Naive thymus-derived CD4-positive, alpha-beta T cell (primary cell): ENCODE data around the gene BMP15. TPM values are rescaled to one million over a fixed set of nuclear protein-coding genes. Genes with fewer than 3 reads are reported as not detected.

ENCODE experiments used
- ATAC-seq: fragments of 150-1000 bp; cut with Tn5 transposase; 2 replicates; pipeline ENCODE4 v1.10.0; 2021; ENCODE audit warnings: mild to moderate bottlenecking, moderate library complexity
- CTCF ChIA-PET: fragments of 350-600 bp; sonication (Branson Sonifier 250); formaldehyde crosslinking; loops from one replicate; lab custom pipeline; 2021; ENCODE audit warnings: antibody characterized with exemption; lab: Charles Lee
- POLR2A ChIA-PET: fragments of 350-600 bp; sonication (Branson Sonifier 250); formaldehyde crosslinking; loops from one replicate; lab custom pipeline; 2021; ENCODE audit warnings: antibody characterized with exemption, inconsistent platforms; lab: Charles Lee
- DNase-seq, 9 donors: peaks; one replicate each; pipeline versions ENCODE4 v3.0.0 to v3.0.0-alpha.2; 2020 to 2022; ENCODE audit warnings: mixed read lengths in 1 of 9
- H3K27ac ChIP-seq: one replicate; pipeline ENCODE4 v1.7.0; 2013; ENCODE audit warnings: mild to moderate bottlenecking, low read depth, low read length, moderate library complexity
- H3K27me3 ChIP-seq, 2 donors: one replicate each; pipeline ENCODE4 v1.7.0; 2013; ENCODE audit warnings: low read length in 2 of 2, mild to moderate bottlenecking in 2 of 2, moderate library complexity in 2 of 2; ENCODE audit not compliant: control insufficient read depth in 2 of 2, insufficient read depth in 2 of 2
- H3K36me3 ChIP-seq, 3 experiments: 1 replicate in 2 of 3; 2 replicates in 1 of 3; pipeline ENCODE4 v1.7.0; 2013; ENCODE audit warnings: low read length in 3 of 3, mild to moderate bottlenecking in 3 of 3, moderate library complexity in 1 of 3; ENCODE audit not compliant: insufficient read depth in 3 of 3, control insufficient read depth in 2 of 3
- H3K4me1 ChIP-seq, 2 donors: one replicate each; pipeline ENCODE4 v1.7.0; 2013; ENCODE audit warnings: low read length in 2 of 2, mild to moderate bottlenecking in 2 of 2, moderate library complexity in 1 of 2; ENCODE audit not compliant: control insufficient read depth in 2 of 2, insufficient read depth in 2 of 2
- H3K4me3 ChIP-seq: 2 replicates; pipeline ENCODE4 v1.7.0; 2013; ENCODE audit warnings: mild to moderate bottlenecking, low read length
- H3K9me3 ChIP-seq, 3 experiments: 1 replicate in 2 of 3; 2 replicates in 1 of 3; pipeline ENCODE4 v1.7.0; 2013; ENCODE audit warnings: low read length in 3 of 3; ENCODE audit not compliant: control insufficient read depth in 2 of 3
- H3K27ac Mint-ChIP-seq, 9 donors: one replicate each; pipeline ENCODE4 v1.8.0; 2020 to 2022; ENCODE audit warnings: mixed read lengths in 9 of 9, mild to moderate bottlenecking in 8 of 9, moderate library complexity in 5 of 9, inconsistent platforms in 2 of 9
- H3K27me3 Mint-ChIP-seq, 5 donors: one replicate each; pipeline ENCODE4 v1.8.0; 2021 to 2022; ENCODE audit warnings: mixed read lengths in 5 of 5, mild to moderate bottlenecking in 1 of 5
- H3K36me3 Mint-ChIP-seq, 5 donors: one replicate each; pipeline ENCODE4 v1.8.0; 2020 to 2022; ENCODE audit warnings: mixed read lengths in 5 of 5, mild to moderate bottlenecking in 3 of 5, inconsistent platforms in 1 of 5
- H3K4me1 Mint-ChIP-seq, 7 donors: one replicate each; pipeline ENCODE4 v1.8.0; 2020 to 2022; ENCODE audit warnings: mixed read lengths in 7 of 7, mild to moderate bottlenecking in 3 of 7, inconsistent platforms in 1 of 7
- H3K4me3 Mint-ChIP-seq, 10 donors: one replicate each; pipeline ENCODE4 v1.8.0; 2020 to 2022; ENCODE audit warnings: mild to moderate bottlenecking in 10 of 10, mixed read lengths in 10 of 10, moderate library complexity in 6 of 10, inconsistent platforms in 2 of 10
- H3K9me3 Mint-ChIP-seq, 11 donors: one replicate each; pipeline ENCODE4 v1.8.0; 2020 to 2022; ENCODE audit warnings: mixed read lengths in 11 of 11, mild to moderate bottlenecking in 4 of 11, inconsistent platforms in 1 of 11, moderate library complexity in 1 of 11
- intact Hi-C, 2 donors: fragments of 100-400 bp; cut with micrococcal nuclease; formaldehyde crosslinking; loops; one replicate each; pipeline ENCODE4 v1.15.1; 2023
- polyA plus RNA-seq, 2 donors: library from polyadenylated mRNA; unstranded; fragments of 300-500 nt; fragmentation: Illumina TruSeq; gene quantifications; one replicate each; pipeline ENCODE4 v1.2.3, GENCODE V29; 2021
- total RNA-seq, 6 experiments: library from RNA in 5 of 6; stranded (reverse) in 5 of 6; gene quantifications; 1 replicate in 5 of 6; 2 replicates in 1 of 6; pipeline ENCODE4 v1.2.3 and lab custom pipeline; 2021 to 2026

Gene BMP15
- total and polyA plus RNA-seq, 7 experiments from 2014 or later, result not detected

GRCh38 chrX:50920132-50920531 is 9.6 kb downstream of the BMP15 start:
- Mint-ChIP-seq H3K27ac (no peak overlapping the region), H3K9me3 (peaks cover 0 to 4% (median 0%) of the 10 kb centered on the region in 11 donors), H3K4me1 (no peaks in the 10 kb centered on the region), H3K27me3 (no peaks in the 10 kb centered on the region), H3K36me3 (no peaks in the 10 kb centered on the region), H3K4me3 (no peak overlapping the region)
- DNase-seq, result no peak
- Histone ChIP-seq H3K4me1 (no peaks in the 10 kb centered on the region), H3K9me3 (no peaks in the 10 kb centered on the region), H3K4me3 (no peak overlapping the region), H3K27ac (no peak overlapping the region), H3K27me3 (no peaks in the 10 kb centered on the region), H3K36me3 (no peaks in the 10 kb centered on the region)
- intact Hi-C loops, result no loop called here
- no peak for ATAC-seq
- ChIA-PET CTCF (no interaction called here), POLR2A (no interaction called here)

DNA sequence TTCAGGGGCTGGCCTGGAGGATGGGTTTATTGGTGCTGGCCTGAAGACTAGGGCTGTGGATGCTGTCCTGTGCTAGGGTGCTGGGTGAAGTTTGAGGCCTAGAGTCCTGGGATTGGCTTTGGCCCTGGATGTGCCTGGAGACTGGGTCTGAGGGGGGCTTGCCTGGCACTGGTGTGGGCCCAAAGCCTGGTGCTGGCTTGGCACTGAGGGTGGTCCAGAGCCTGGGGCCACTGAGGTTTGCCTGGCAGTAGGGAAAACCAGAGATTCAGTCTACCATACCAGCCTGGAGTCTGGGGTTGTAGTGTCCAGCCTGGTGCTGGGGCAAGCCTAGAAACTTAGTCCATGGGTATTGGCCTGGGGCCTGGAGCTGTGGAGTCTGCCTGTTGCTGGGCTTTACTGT is 16.6 kb downstream of the BMP15 start:
- no peaks in the 10 kb centered on the region for H3K27me3 ChIP-seq
- no peak overlapping the region for H3K27ac Mint-ChIP-seq
- H3K9me3 ChIP-seq, result no peaks in the 10 kb centered on the region
- ChIA-PET CTCF (no interaction called here), POLR2A (no interaction called here)
- ATAC-seq (no peak), DNase-seq (no peak)
- peaks cover 0 to 4% (median 0%) of the 10 kb centered on the region in 11 donors for H3K9me3 Mint-ChIP-seq
- no peak overlapping the region for H3K4me3 ChIP-seq
- H3K27ac ChIP-seq, result no peak overlapping the region
- H3K36me3 ChIP-seq, result no peaks in the 10 kb centered on the region
- H3K4me1 ChIP-seq, result no peaks in the 10 kb centered on the region
- no peak overlapping the region for H3K4me3 Mint-ChIP-seq
- H3K4me1 Mint-ChIP-seq, result no peaks in the 10 kb centered on the region
- intact Hi-C loops, result no loop called here
- no peaks in the 10 kb centered on the region for H3K36me3 Mint-ChIP-seq
- peaks cover 0 to 3% (median 0%) of the 10 kb centered on the region in 5 donors for H3K27me3 Mint-ChIP-seq

DNA sequence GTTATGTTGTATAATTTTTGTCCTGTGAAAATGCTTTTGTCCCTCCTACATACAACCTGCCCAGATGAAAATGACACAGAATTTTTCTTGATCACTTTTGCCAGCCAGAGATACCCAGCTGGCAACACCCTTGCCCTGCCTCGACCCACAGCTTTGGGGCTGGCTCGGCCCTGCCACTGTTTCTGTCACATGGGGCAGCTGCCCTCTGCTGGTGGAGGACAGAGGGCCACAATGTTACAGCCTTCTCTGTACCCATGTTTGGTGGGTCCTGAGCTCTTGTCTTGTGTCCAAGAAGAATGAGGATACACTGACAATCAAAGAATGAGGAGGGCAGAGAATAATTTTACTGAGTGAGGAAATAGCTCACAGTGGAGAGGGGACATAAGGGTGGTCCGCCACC is 31.1 kb downstream of the BMP15 start:
- H3K4me1 Mint-ChIP-seq, result no peaks in the 10 kb centered on the region
- CTCF ChIA-PET, result no interaction called here
- POLR2A ChIA-PET, result no interaction called here
- Histone ChIP-seq H3K4me1 (no peaks in the 10 kb centered on the region), H3K27me3 (no peaks in the 10 kb centered on the region), H3K9me3 (no peaks in the 10 kb centered on the region), H3K36me3 (no peaks in the 10 kb centered on the region), H3K27ac (no peak overlapping the region), H3K4me3 (no peak overlapping the region)
- no peak for DNase-seq
- no peaks in the 10 kb centered on the region for H3K36me3 Mint-ChIP-seq
- no peak for ATAC-seq
- H3K27ac Mint-ChIP-seq, result no peak overlapping the region
- intact Hi-C loops, result no loop called here
- H3K4me3 Mint-ChIP-seq, result no peak overlapping the region
- H3K27me3 Mint-ChIP-seq, result peaks cover 0 to 3% (median 0%) of the 10 kb centered on the region in 5 donors
- H3K9me3 Mint-ChIP-seq, result peaks cover 0 to 2% (median 0%) of the 10 kb centered on the region in 11 donors

DNA sequence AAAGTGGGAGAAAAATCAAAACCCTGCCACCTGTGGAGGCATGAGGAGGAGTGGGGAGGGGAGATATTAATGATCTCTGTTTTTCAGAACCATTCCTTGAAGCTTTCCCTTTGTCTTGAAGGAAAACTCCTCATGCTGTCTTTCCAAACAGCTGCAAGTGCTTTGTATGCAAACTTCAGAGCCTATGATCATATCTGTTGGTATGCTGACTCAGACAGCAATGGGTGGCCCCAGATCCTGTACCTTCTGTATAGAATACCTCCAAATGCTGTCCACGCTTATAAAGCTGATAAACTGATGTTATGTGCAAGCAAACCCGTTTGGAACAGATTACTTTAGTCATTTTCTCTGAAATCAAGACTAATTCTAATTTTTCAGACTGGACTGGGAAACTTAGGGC is 31.9 kb downstream of the BMP15 start:
- Mint-ChIP-seq H3K27me3 (peaks cover 0 to 7% (median 0%) of the 10 kb centered on the region in 5 donors), H3K9me3 (peaks cover 0 to 2% (median 0%) of the 10 kb centered on the region in 11 donors), H3K27ac (no peak overlapping the region), H3K36me3 (no peaks in the 10 kb centered on the region), H3K4me1 (no peaks in the 10 kb centered on the region), H3K4me3 (no peak overlapping the region)
- no peaks in the 10 kb centered on the region for H3K9me3 ChIP-seq
- POLR2A ChIA-PET, result no interaction called here
- no peak for DNase-seq
- H3K36me3 ChIP-seq, result no peaks in the 10 kb centered on the region
- H3K4me3 ChIP-seq, result no peak overlapping the region
- no peak for ATAC-seq
- CTCF ChIA-PET, result no interaction called here
- no peaks in the 10 kb centered on the region for H3K4me1 ChIP-seq
- intact Hi-C loops, result no loop called here
- H3K27ac ChIP-seq, result no peak overlapping the region
- no peaks in the 10 kb centered on the region for H3K27me3 ChIP-seq

DNA sequence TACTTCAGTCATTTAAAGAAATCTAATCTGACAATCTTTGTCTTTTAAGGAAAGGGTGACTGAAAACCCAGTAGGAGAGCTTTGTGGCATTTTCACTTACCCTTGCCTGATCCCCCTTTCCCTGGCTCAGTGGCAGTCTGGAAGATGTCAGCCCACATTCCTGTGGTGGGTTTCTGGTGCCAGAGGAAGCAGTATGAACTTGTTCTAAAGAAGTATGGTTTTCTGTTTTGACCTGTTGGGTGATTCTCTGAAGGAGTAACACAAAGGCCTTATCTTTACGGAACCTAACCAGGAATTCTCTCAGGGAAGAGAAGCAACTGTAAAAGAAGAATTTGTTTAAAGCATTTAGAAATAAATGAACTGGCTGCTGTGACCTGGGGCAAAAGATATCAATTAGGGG is 41.9 kb downstream of the BMP15 start:
- no peaks in the 10 kb centered on the region for H3K36me3 ChIP-seq
- DNase-seq (no peak), ATAC-seq (no peak)
- H3K4me1 Mint-ChIP-seq, result no peaks in the 10 kb centered on the region
- no peak overlapping the region for H3K4me3 Mint-ChIP-seq
- no peak overlapping the region for H3K27ac ChIP-seq
- H3K27me3 ChIP-seq, result no peaks in the 10 kb centered on the region
- H3K4me1 ChIP-seq, result no peaks in the 10 kb centered on the region
- ChIA-PET CTCF (interaction anchor here (1.2 kb wide), 1 partner anchor 36 kb away, joined by 3 read pairs; no protein-coding TSS in a partner anchor), POLR2A (no interaction called here)
- H3K27ac Mint-ChIP-seq, result no peak overlapping the region
- no peaks in the 10 kb centered on the region for H3K9me3 ChIP-seq
- no peaks in the 10 kb centered on the region for H3K36me3 Mint-ChIP-seq
- peaks cover 0 to 14% (median 3%) of the 10 kb centered on the region in 11 donors for H3K9me3 Mint-ChIP-seq
- H3K4me3 ChIP-seq, result no peak overlapping the region
- intact Hi-C loops, result no loop called here
- H3K27me3 Mint-ChIP-seq, result peaks cover 0 to 28% (median 10%) of the 10 kb centered on the region in 5 donors

DNA sequence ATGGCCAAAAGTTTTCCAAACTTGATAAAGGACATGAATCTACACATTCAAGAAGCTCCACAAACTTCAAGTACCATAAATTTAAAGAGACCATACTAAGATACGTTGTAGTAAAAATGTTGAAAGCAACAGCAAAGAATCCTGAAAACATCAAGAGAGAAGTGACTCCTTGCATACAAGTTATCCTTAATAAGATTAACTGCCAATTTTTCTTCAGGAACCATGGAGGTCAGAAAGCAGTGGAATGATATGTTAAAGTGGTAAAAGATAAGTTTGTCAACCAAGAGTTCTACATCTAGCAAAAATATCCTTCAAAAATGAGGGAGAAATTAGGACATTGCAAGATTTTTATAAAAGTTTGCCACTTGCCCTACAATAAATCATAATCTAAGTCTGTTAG is 43.3 kb downstream of the BMP15 start:
- ATAC-seq (no peak), DNase-seq (no peak)
- Mint-ChIP-seq H3K27ac (no peak overlapping the region), H3K4me3 (no peak overlapping the region), H3K4me1 (no peaks in the 10 kb centered on the region), H3K27me3 (peaks cover 0 to 25% (median 10%) of the 10 kb centered on the region in 5 donors), H3K9me3 (peaks cover 0 to 14% (median 3%) of the 10 kb centered on the region in 11 donors), H3K36me3 (no peaks in the 10 kb centered on the region)
- POLR2A ChIA-PET, result no interaction called here
- Histone ChIP-seq H3K27ac (no peak overlapping the region), H3K27me3 (no peaks in the 10 kb centered on the region), H3K4me3 (no peak overlapping the region), H3K4me1 (no peaks in the 10 kb centered on the region), H3K9me3 (no peaks in the 10 kb centered on the region), H3K36me3 (no peaks in the 10 kb centered on the region)
- intact Hi-C loops, result no loop called here
- CTCF ChIA-PET, result no interaction called here

- ATAC-seq, result no peak
- H3K27me3 Mint-ChIP-seq, result peaks cover 0 to 4% (median 0%) of the 10 kb centered on the region in 5 donors
- Histone ChIP-seq H3K9me3 (no peaks in the 10 kb centered on the region), H3K36me3 (no peaks in the 10 kb centered on the region), H3K4me1 (no peaks in the 10 kb centered on the region), H3K4me3 (no peak overlapping the region), H3K27ac (no peak overlapping the region), H3K27me3 (no peaks in the 10 kb centered on the region)
- peaks cover 0 to under 1% (median 0%) of the 10 kb centered on the region in 11 donors for H3K9me3 Mint-ChIP-seq
- intact Hi-C loops, result no loop called here
- H3K4me1 Mint-ChIP-seq, result no peaks in the 10 kb centered on the region
- CTCF ChIA-PET, result no interaction called here
- H3K27ac Mint-ChIP-seq, result no peak overlapping the region
- no peak for DNase-seq
- H3K36me3 Mint-ChIP-seq, result no peaks in the 10 kb centered on the region
- no peak overlapping the region for H3K4me3 Mint-ChIP-seq
- POLR2A ChIA-PET, result no interaction called here
Measured at GRCh38 chrX:50962156-50962555, 51.6 kb downstream of the BMP15 start.
